H9 (cell line): Measurements from ENCODE around the gene SETBP1. TPM values are rescaled to one million over a fixed set of nuclear protein-coding genes. Genes with fewer than 3 reads are reported as not detected.

Source experiments
- DNase-seq: peaks from one replicate; pipeline ENCODE4 v3.0.0-alpha.2; 2017
- H2AFZ ChIP-seq: one replicate; pipeline ENCODE4 v1.6.1; 2013; ENCODE audit warnings: mild to moderate bottlenecking, low read length, control low read depth, moderate library complexity
- H2AK5ac ChIP-seq: 2 replicates; pipeline ENCODE4 v1.6.1; 2013; ENCODE audit warnings: low read length, control low read depth, mixed read lengths; ENCODE audit not compliant: insufficient read length
- H2BK120ac ChIP-seq: one replicate; pipeline ENCODE4 v1.6.1; 2013; ENCODE audit warnings: low read depth, mild to moderate bottlenecking, low read length, control low read depth, inconsistent platforms; ENCODE audit not compliant: poor library complexity, severe bottlenecking
- H2BK12ac ChIP-seq: 2 replicates; pipeline ENCODE4 v1.6.1; 2013; ENCODE audit warnings: low read length, control low read depth, mixed read lengths, low read depth; ENCODE audit not compliant: insufficient read length
- H2BK15ac ChIP-seq: 2 replicates; pipeline ENCODE4 v1.6.1; 2013; ENCODE audit warnings: low read depth, low read length, control low read depth
- H2BK20ac ChIP-seq: one replicate; pipeline ENCODE4 v1.6.1; 2013; ENCODE audit warnings: low read depth, mild to moderate bottlenecking, low read length, control low read depth, inconsistent platforms; ENCODE audit not compliant: poor library complexity, severe bottlenecking
- H2BK5ac ChIP-seq: 2 replicates; pipeline ENCODE4 v1.6.1; 2013; ENCODE audit warnings: low read length, control low read depth, mixed read lengths; ENCODE audit not compliant: insufficient read length
- H3K14ac ChIP-seq: 2 replicates; pipeline ENCODE4 v1.6.1; 2013; ENCODE audit warnings: low read length, control low read depth; ENCODE audit not compliant: insufficient read depth
- H3K18ac ChIP-seq: 2 replicates; pipeline ENCODE4 v1.6.1; 2013; ENCODE audit warnings: low read depth, mild to moderate bottlenecking, mixed read lengths, low read length, control low read depth; ENCODE audit not compliant: insufficient read length
- H3K23ac ChIP-seq: 2 replicates; pipeline ENCODE4 v1.6.1; 2013; ENCODE audit warnings: low read length, control low read depth, mixed read lengths, low read depth; ENCODE audit not compliant: insufficient read length
- H3K23me2 ChIP-seq: 2 replicates; pipeline ENCODE4 v1.6.1; 2013; ENCODE audit warnings: low read depth, mild to moderate bottlenecking, mixed read lengths, low read length, control low read depth; ENCODE audit not compliant: insufficient read length, poor library complexity, severe bottlenecking
- H3K27ac ChIP-seq: 2 replicates; pipeline ENCODE4 v1.5.1; 2013; ENCODE audit warnings: low read length, control low read depth, mixed read lengths, low read depth; ENCODE audit not compliant: insufficient read length
- H3K27me3 ChIP-seq: 2 replicates; pipeline ENCODE4 v1.6.1; 2013; ENCODE audit warnings: low read length, control low read depth, inconsistent platforms; ENCODE audit not compliant: insufficient read depth
- H3K4ac ChIP-seq: 2 replicates; pipeline ENCODE4 v1.6.1; 2013; ENCODE audit warnings: low read depth, mild to moderate bottlenecking, control low read depth, inconsistent platforms, low read length, moderate library complexity
- H3K4me1 ChIP-seq: 2 replicates; pipeline ENCODE4 v1.6.1; 2013; ENCODE audit warnings: low read length, control low read depth, inconsistent platforms; ENCODE audit not compliant: insufficient read depth
- H3K4me2 ChIP-seq: 2 replicates; pipeline ENCODE4 v1.6.1; 2013; ENCODE audit warnings: low read length, control low read depth, mixed read lengths; ENCODE audit not compliant: insufficient read length, insufficient read depth
- H3K56ac ChIP-seq: 2 replicates; pipeline ENCODE4 v1.6.1; 2013; ENCODE audit warnings: low read depth, mild to moderate bottlenecking, mixed read lengths, low read length, control low read depth; ENCODE audit not compliant: insufficient read length
- H3K79me1 ChIP-seq: 2 replicates; pipeline ENCODE4 v1.6.1; 2013; ENCODE audit warnings: low read depth, mild to moderate bottlenecking, moderate library complexity, low read length, control low read depth, inconsistent platforms; ENCODE audit not compliant: insufficient read depth, poor library complexity, severe bottlenecking
- H3K79me2 ChIP-seq: 2 replicates; pipeline ENCODE4 v1.6.1; 2013; ENCODE audit warnings: low read length, control low read depth, inconsistent platforms; ENCODE audit not compliant: insufficient read depth
- H3K9ac ChIP-seq: 2 replicates; pipeline ENCODE4 v1.6.1; 2013; ENCODE audit warnings: low read length, control low read depth, mixed read lengths; ENCODE audit not compliant: insufficient read length; ENCODE audit errors: extremely low read depth
- H3K9me3 ChIP-seq: one replicate; pipeline ENCODE4 v1.6.1; 2013; ENCODE audit warnings: low read depth, low read length, inconsistent platforms; ENCODE audit not compliant: control insufficient read depth
- H3T11ph ChIP-seq: one replicate; pipeline ENCODE4 v1.6.1; 2013; ENCODE audit warnings: mild to moderate bottlenecking, low read length, control low read depth, inconsistent platforms
- H4K20me1 ChIP-seq: one replicate; pipeline ENCODE4 v1.6.1; 2013; ENCODE audit not compliant: control insufficient read depth, insufficient read length, insufficient read depth
- H4K5ac ChIP-seq: 2 replicates; pipeline ENCODE4 v1.6.1; 2013; ENCODE audit warnings: low read depth, mild to moderate bottlenecking, mixed read lengths, low read length, control low read depth; ENCODE audit not compliant: insufficient read length
- H4K8ac ChIP-seq: replicated peaks from 2 replicates; pipeline ENCODE4 v1.6.1; 2013; ENCODE audit warnings: low read length, control low read depth, mixed read lengths, low read depth; ENCODE audit not compliant: insufficient read length
- H4K91ac ChIP-seq: 2 replicates; pipeline ENCODE4 v1.6.1; 2013; ENCODE audit warnings: low read depth, mild to moderate bottlenecking, moderate library complexity, mixed read lengths, low read length, control low read depth; ENCODE audit not compliant: insufficient read length
- H3K27ac Mint-ChIP-seq, 3 experiments: 2 replicates in 2 of 3; 3 replicates in 1 of 3; pipeline ENCODE4 v1.8.0; 2020 to 2021; ENCODE audit warnings: mixed read lengths in 3 of 3, mild to moderate bottlenecking in 1 of 3, moderate library complexity in 1 of 3
- H3K27me3 Mint-ChIP-seq: 2 replicates; pipeline ENCODE4 v1.8.0; 2021; ENCODE audit warnings: low read depth, mild to moderate bottlenecking, moderate library complexity, mixed read lengths
- H3K36me3 Mint-ChIP-seq, 3 experiments: 2 replicates in 2 of 3; 3 replicates in 1 of 3; pipeline ENCODE4 v1.8.0; 2020 to 2021; ENCODE audit warnings: low read depth in 3 of 3, mixed read lengths in 3 of 3; ENCODE audit not compliant: insufficient read depth in 1 of 3
- H3K4me1 Mint-ChIP-seq, 2 experiments: 2 replicates each; pipeline ENCODE4 v1.8.0; 2020; ENCODE audit warnings: mixed read lengths in 2 of 2
- H3K4me3 Mint-ChIP-seq, 2 experiments: 2 replicates in 1 of 2; 3 replicates in 1 of 2; pipeline ENCODE4 v1.8.0; 2020 to 2021; ENCODE audit warnings: mild to moderate bottlenecking in 2 of 2, mixed read lengths in 2 of 2, moderate library complexity in 1 of 2
- H3K9me3 Mint-ChIP-seq, 2 experiments: 2 replicates in 1 of 2; 3 replicates in 1 of 2; pipeline ENCODE4 v1.8.0; 2020; ENCODE audit warnings: mild to moderate bottlenecking in 2 of 2, mixed read lengths in 2 of 2, moderate library complexity in 1 of 2
- WGBS: extraction: QIAGEN DNeasy Blood & Tissue Kit; methylation state at CpG from one replicate; pipeline ENCODE4 v1.1.7; 2013; ENCODE audit warnings: missing lambda C conversion rate, low lambda C conversion rate, mixed read lengths; ENCODE audit not compliant: insufficient read length; ENCODE audit errors: extremely low coverage; 5-methylcytosine and 5-hydroxymethylcytosine counted together
- total RNA-seq: library from RNA; stranded (reverse); gene quantifications from 2 replicates; pipeline ENCODE4 v1.2.1, GENCODE V29; 2021
- TF ChIP-seq, protein P1 (sequence below): fragments of 200-600 bp; sonication (generic); conservative IDR thresholded peaks from 3 replicates; pipeline ENCODE4 v1.8.0; 2021; ENCODE audit warnings: antibody characterized with exemption, mild to moderate bottlenecking

SETBP1 gene
- total RNA-seq, 1 experiment from 2014 or later = 4.6 TPM

DNA sequence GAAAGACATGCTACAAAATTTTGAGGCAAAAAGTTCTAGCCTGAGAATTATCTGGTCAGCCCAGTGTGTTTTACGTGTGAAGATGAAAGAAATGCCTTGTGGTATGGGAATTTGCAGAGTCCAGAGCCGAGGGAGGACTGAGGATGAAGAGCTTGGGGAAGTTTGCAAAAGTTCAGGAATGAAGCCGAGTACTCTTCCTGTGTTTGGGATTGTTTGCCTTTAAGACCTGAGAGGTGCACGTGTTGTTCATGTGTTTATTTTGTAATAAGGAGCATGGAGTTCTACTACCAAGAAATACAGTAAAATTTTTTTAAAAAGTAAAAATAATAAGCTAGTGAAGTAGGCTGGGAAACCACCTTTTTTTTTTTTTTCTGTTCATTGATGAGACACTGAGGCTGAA, 14.8 kb downstream of the SETBP1 start:
- Mint-ChIP-seq H3K36me3 (no peaks in the 10 kb centered on the region), H3K4me1 (peaks cover 29 to 37% of the 10 kb centered on the region in 2 experiments), H3K27ac (no peak overlapping the region; a peak in 1 of 7 replicates), H3K4me3 (no peak overlapping the region), H3K27me3 (0 out of 2 replicates have a peak, but pooled peaks cover 1% of the 10 kb centered on the region), H3K9me3 (no peaks in the 10 kb centered on the region; a peak in 1 of 5 replicates)
- Histone ChIP-seq H3K18ac (no peak overlapping the region), H3K27me3 (no peaks in the 10 kb centered on the region), H4K8ac (no peak overlapping the region), H3K4me1 (peaks cover 4% of the 10 kb centered on the region; the same call in 1 of the 2 replicates), H2AK5ac (no peak overlapping the region), H4K91ac (no peak overlapping the region), H2BK15ac (no peak overlapping the region), H3K9ac (no peak overlapping the region), H3K27ac (no peak overlapping the region), H3T11ph (no peak overlapping the region), H3K14ac (no peak overlapping the region), H3K79me2 (no peaks in the 10 kb centered on the region), H3K56ac (no peak overlapping the region), H3K4ac (no peak overlapping the region), H4K5ac (no peak overlapping the region), H2AFZ (no peak overlapping the region), H4K20me1 (no peaks in the 10 kb centered on the region), H2BK120ac (no peak overlapping the region), H3K79me1 (peaks cover 3% of the 10 kb centered on the region), H2BK12ac (no peak overlapping the region), H3K4me2 (no peak overlapping the region), H3K23ac (no peak overlapping the region), H3K9me3 (no peaks in the 10 kb centered on the region), H2BK20ac (no peak overlapping the region), H3K23me2 (no peaks in the 10 kb centered on the region), H2BK5ac (no peak overlapping the region)
- no peak for DNase-seq
- WGBS = no CpG with 5 or more reads among the region's 4 CpGs
- TF ChIP-seq, protein P1, sequence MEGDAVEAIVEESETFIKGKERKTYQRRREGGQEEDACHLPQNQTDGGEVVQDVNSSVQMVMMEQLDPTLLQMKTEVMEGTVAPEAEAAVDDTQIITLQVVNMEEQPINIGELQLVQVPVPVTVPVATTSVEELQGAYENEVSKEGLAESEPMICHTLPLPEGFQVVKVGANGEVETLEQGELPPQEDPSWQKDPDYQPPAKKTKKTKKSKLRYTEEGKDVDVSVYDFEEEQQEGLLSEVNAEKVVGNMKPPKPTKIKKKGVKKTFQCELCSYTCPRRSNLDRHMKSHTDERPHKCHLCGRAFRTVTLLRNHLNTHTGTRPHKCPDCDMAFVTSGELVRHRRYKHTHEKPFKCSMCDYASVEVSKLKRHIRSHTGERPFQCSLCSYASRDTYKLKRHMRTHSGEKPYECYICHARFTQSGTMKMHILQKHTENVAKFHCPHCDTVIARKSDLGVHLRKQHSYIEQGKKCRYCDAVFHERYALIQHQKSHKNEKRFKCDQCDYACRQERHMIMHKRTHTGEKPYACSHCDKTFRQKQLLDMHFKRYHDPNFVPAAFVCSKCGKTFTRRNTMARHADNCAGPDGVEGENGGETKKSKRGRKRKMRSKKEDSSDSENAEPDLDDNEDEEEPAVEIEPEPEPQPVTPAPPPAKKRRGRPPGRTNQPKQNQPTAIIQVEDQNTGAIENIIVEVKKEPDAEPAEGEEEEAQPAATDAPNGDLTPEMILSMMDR = no peak
